ENCODE measurements around the gene LTN1. TPM values are rescaled to one million over a fixed set of nuclear protein-coding genes. Genes with fewer than 3 reads are reported as not detected.

LTN1 gene
- total and polyA plus RNA-seq, 2 of the 13 experiments (the other 11 are each of a cell fraction or from before 2014, with no cell fraction given): 6.7 to 24.6 TPM

GRCh38 chr21:29002442-29003144 is 9.9 kb upstream of the LTN1 start (continued):
- TF ChIP-seq ZNF773 (CRISPR knock-in tag; IDR thresholded peaks at IDR 0.05; ENCODE audit: borderline replicate concordance): peak; percentile 78; the same call in 1 of the 2 replicates
- peak; percentile 88 for TF ChIP-seq ELF3 (CRISPR knock-in tag; IDR thresholded peaks at IDR 0.05)
- TF ChIP-seq MED8 (CRISPR knock-in tag; IDR thresholded peaks at IDR 0.05; ENCODE audit: insufficient replicate concordance): no peak
- peak; percentile 24; the same call in 1 of the 2 replicates for TF ChIP-seq SMAD9 (CRISPR knock-in tag; IDR thresholded peaks at IDR 0.05)
- no peak for TF ChIP-seq DDIT3 (CRISPR knock-in tag; IDR thresholded peaks at IDR 0.05)
- TF ChIP-seq NR0B2 (CRISPR knock-in tag; IDR thresholded peaks at IDR 0.05): peak; percentile 57; the same call in 1 of the 2 replicates
- 0 out of 2 replicates have a peak, but pooled peaks have one; percentile 67 for TF ChIP-seq PAX8 (CRISPR knock-in tag; IDR thresholded peaks at IDR 0.05; ENCODE audit: borderline replicate concordance)
- peak; percentile 54 for TF ChIP-seq HNF1B (CRISPR knock-in tag; IDR thresholded peaks at IDR 0.05)
- TF ChIP-seq CENPBD1 (CRISPR knock-in tag; IDR thresholded peaks at IDR 0.05; ENCODE audit: borderline replicate concordance, low read depth): 0 out of 2 replicates have a peak, but pooled peaks have one; percentile 60
- no peak for TF ChIP-seq ZNF235 (CRISPR knock-in tag; IDR thresholded peaks at IDR 0.05; ENCODE audit: borderline replicate concordance)
- peak; percentile 54; the same call in 1 of the 2 replicates for TF ChIP-seq ZNF704 (CRISPR knock-in tag; IDR thresholded peaks at IDR 0.05; ENCODE audit: borderline replicate concordance)
- no peak for TF ChIP-seq IKZF1 (IDR thresholded peaks at IDR 0.05)
- peak; percentile 14; the same call in 1 of the 2 replicates for TF ChIP-seq ATF1 (CRISPR knock-in tag; IDR thresholded peaks at IDR 0.05)
- no peak for TF ChIP-seq ELF4 (CRISPR knock-in tag; IDR thresholded peaks at IDR 0.05; ENCODE audit: borderline replicate concordance)
- TF ChIP-seq KDM6A (CRISPR knock-in tag; IDR thresholded peaks at IDR 0.05; ENCODE audit: low read depth): no peak
- TF ChIP-seq XRCC5 (optimal IDR thresholded peaks at IDR 0.05; ENCODE audit: low read length): peak; percentile 71
- 0 out of 2 replicates have a peak, but pooled peaks have one; percentile 20 for TF ChIP-seq PBX2 (CRISPR knock-in tag; IDR thresholded peaks at IDR 0.05)
- TF ChIP-seq MIER2 (CRISPR knock-in tag; IDR thresholded peaks at IDR 0.05): peak; percentile 42; the same call in 1 of the 2 replicates
- TF ChIP-seq CBFB (CRISPR knock-in tag; IDR thresholded peaks at IDR 0.05): peak; percentile 75
- peak; percentile 73 for TF ChIP-seq GATAD2A (CRISPR knock-in tag; IDR thresholded peaks at IDR 0.05)
- TF ChIP-seq MAF1 (CRISPR knock-in tag; IDR thresholded peaks at IDR 0.05; ENCODE audit: borderline replicate concordance): 0 out of 2 replicates have a peak, but pooled peaks have one; percentile 64
- TF ChIP-seq EEA1 (CRISPR knock-in tag; IDR thresholded peaks at IDR 0.05; ENCODE audit: borderline replicate concordance): peak; percentile 53; the same call in 1 of the 2 replicates
- peak; percentile 93 for TF ChIP-seq MYC (CRISPR knock-in tag; IDR thresholded peaks at IDR 0.05; ENCODE audit: borderline replicate concordance)
- TF ChIP-seq ZNF251 (CRISPR knock-in tag; IDR thresholded peaks at IDR 0.05): no peak
- TF ChIP-seq SP4 (CRISPR knock-in tag; IDR thresholded peaks at IDR 0.05): peak; percentile 59; the same call in 1 of the 2 replicates

Measured in HepG2 (cell line).